Middle frontal gyrus (tissue), 1 donor: ENCODE measurements around the gene PTPRO.
A peak's percentile ranks its signal among the peaks of the same experiment; 100 is the strongest.

Experiments used
- DNase-seq: peaks from one replicate; pipeline ENCODE4 v3.0.0-alpha.2; 2015; ENCODE audit warnings: low spot score; ENCODE audit errors: extremely low spot score

Gene PTPRO

DNA sequence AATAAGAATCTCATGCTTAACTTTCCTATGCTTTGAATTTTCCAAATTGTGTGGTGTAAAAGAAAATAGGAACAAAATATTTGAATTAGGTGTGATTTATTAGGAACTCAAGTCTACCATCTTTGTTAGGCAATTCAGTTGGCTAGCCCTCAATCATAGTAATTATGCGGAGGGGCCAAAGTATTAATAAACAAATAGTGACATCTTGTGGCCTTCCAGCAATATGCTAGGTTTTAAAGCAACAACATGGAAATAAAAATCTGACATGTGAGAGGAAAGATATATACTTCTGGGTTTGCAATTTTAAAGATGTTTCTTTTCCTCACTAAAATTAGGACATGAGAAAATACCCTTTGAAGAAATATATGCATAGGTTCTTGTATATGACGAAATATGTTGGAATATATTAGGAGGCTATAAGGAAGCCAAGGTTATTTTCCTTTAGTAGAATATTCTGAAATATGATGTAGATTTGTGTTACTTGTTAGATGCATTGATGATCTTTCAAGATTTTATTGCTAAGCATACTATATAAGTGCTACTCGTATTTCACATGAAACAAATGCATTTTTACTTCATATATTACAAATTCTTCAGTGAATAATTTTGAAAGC, 200.4 kb downstream of the PTPRO start:
- DNase-seq = no peak

DNA sequence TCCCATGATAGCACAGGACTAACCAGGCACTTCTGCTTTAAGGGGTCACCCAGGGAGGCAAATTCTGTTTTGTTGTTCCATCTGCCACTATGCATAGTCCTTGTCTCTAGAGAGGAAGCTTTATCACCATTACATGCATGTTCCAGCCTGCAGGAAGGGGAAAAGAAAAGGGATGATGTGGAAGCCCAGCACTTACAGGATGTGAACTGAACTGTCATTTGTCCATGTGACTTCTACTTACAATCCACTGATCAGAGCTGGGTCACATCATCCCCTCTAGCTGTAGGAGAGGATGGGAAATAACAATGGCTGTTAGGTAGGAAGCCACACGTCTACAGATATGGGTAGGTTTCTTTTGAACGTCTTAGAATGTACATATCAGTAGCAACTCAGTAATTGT, 203.1 kb downstream of the PTPRO start:
- no peak for DNase-seq

DNA sequence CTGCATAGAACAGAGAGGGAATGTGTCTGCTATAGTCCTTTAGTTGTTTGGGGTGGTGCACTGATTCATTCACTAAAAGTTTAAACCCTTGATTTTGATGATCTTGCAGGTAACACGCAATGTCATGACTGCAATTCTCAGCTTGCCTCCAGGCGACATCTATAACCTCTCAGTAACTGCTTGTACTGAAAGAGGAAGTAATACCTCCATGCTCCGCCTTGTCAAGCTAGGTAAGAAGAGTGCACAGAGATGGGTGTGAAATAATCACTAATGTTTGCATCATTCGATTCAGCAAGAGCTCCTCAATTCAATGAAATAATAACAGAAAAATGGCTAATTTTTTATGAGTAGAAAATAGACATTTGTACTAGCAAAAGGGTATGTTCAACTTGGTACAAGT, 203.7 kb downstream of the PTPRO start:
- DNase-seq = no peak

DNA sequence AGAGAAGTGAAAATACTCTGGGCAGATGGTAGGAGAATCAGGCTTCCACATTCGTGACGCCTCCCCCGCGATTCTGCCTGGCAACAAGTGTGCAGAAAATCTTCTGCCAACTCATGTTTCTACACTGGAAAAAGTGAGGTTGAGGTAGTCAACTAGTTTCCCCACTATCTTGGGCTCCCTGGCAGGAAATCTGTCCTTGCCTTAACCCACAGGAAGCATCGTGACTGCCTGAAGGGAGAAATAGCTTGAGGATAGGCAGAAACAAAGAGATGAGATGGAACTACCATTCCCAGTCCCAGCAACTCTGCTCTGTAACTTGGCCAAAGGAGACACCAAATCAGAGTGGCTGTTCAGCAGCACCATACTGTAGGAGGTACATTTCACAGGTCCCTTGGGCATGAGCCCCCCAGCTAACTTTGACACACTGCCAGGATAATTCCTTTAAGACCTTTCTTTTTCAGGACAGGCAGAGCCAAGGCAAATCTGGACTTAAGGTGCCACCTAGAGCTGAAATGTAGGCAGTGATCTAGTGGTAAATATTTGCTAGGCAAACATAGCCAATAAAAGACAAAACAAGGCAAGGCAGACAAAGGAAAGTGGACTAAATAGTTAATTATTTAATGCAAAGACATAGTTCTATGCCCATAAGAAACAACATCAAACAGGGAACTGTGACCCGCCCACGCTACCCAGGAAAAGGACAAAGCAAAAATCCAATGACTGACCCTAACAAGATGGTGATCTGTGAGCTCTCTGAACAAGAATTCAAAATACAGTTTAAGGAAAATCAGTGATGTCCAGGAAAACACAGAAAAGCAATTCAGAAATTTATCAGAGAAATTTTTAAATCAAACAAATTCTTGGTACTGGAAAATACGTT, 205.1 kb downstream of the PTPRO start:
- DNase-seq = peak; percentile 55

DNA sequence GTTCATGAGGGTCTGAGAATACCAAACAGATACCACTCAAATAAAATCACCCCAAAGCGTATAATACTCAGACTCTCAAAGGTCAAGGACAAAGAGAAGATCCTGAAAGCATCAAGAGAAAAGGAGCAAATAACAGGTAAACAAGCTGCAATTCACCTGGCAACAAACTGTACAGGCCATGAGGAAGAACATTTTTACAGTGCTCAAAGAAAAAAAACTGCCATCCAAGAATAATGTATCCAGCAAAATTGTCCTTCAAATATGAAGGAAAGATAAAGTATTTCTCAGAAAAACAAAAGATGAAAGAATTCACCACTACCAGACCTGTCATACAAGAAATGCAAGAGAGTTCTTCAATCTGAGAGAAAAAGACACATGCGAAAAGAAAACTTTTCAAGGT, 206.4 kb downstream of the PTPRO start:
- no peak for DNase-seq

DNA sequence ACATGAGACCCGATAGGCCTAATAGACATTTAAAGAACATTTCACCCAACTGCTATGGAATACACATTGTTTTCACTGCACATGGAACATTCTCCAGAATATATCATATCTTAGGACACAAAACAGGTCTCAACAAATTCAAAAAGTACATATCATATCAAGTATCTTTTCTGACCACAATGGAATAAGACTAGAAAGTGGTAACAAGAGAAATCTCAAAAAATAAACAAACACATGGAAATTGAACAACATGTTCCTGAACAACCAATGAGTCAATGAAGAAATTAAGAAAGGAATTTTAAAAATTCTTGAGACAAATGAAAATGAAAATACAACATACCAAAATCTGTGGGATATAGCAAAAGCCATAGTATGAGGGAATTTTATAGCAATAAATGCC, 208.1 kb downstream of the PTPRO start:
- no peak for DNase-seq

DNA sequence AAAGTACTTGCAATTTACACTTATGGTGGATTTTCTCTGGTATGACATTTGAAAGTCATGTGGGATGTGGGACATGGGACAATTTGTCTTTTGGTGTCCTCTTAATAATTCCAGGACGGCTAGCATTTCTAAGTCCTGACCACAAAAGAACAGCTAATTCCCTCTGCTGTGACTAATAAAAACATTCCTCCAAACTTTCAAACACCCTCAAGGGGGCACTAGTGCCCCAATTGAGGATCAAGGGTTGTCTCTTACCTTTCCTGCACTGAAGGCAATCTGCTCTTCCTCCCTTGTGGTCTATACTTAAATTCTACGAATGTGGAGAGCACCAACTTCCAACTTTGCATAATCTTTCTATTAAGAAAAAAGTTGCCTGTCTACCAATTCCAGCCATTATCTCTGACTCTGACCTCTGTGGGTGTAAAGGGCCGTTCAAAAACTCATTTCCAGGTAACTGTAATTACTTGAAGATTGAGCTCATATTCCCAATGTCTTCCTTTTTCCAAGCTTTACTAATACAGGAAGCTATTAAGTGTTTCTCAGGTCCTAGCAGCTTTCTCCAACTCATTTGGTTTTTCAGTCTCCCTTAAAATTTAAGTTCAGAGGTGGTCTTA, 210.2 kb downstream of the PTPRO start:
- DNase-seq = no peak

DNA sequence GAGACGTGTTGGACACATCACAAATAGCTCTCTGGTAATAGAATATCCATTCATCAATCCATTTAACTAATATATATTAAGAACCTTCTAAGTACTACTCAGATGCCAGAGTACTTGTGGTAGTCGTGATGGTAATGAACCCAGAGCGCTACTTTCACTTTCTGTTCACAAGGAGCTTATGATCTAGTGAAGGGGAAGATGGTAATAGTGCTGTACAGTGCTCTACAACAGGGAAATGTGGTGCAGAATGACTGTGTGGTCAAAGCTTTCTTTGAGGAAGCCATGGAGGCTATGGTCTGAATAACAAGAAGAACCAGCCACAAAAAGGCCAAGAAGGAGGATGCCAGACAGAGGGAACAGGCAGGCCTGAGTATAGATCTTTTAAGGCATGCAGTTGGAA, 212.0 kb downstream of the PTPRO start:
- DNase-seq = no peak

DNA sequence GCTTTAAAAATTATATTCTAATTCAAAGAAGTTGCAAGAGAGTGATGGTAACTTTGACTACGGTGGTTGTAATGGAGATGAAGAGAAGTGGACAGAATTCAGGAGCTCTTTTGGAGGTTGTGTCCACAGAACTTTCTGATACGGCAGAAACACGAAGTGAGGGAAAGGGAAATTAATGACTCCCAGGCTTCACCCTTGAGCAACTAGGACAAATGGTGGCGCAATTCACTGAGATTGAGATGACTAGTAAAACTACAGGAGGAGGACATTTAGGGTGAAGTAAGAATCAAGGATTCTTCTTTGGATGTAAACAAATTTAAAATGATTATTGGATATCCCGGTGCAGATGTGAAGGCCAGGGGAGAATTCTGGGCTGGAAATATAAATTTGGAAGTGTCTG, 212.6 kb downstream of the PTPRO start:
- no peak for DNase-seq

DNA sequence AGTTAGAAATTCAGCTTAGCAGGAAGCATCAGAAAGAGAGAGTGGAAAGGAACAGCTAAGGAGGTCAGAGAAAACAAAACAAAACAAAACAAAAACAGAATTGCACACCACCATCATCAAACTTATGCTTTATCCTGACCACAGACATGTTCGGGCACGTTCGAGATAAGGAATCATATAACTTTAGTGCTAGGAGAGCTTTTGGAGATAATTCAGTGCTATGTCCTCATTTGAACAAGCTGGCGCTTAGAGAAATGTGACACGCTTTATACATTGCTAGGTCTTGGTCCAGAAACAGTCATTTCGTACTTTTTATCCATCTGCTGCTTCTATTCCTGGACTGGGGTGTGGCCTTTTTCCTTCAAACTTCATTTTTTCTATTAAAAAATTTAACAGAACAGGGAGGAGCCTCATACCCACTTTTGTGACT, 213.1 kb downstream of the PTPRO start:
- DNase-seq = no peak

DNA sequence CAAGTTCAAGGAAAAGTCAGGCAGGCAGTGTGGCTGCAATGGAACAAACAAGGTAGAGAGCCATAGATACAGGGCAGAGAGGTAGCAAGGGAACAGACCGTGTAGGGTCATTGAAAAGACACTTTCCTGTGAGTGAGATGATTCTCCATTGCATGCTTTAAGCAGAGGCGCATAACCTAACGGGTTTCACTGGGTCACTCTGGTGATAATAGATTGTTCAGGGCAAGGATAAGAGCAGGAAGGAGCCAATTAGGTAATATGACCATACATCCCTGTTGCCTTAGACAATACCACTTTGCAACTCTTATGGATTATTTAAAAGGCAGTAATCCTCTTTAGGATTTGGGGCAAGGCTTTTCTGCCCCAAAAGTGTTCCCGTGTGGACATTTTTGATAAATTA, 214.1 kb downstream of the PTPRO start:
- DNase-seq = no peak

DNA sequence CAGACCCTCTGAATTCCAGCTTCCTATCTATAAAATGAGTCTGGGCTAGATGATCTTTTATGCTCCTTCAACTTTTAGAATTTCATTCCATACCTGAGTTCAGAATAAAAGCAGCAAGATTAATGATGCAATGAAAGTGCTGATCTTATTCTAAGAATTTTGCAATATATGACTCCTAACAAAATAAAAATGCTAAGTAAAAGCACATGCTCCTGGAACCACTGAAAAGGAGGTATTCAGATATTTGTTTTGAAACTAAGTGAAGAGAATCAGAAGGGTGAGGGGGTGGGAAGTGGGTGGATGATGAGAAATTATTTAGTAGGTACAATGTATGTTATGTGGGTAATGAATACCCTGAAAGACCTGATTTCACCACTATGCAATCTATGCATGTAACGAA, 216.6 kb downstream of the PTPRO start:
- no peak for DNase-seq

DNA sequence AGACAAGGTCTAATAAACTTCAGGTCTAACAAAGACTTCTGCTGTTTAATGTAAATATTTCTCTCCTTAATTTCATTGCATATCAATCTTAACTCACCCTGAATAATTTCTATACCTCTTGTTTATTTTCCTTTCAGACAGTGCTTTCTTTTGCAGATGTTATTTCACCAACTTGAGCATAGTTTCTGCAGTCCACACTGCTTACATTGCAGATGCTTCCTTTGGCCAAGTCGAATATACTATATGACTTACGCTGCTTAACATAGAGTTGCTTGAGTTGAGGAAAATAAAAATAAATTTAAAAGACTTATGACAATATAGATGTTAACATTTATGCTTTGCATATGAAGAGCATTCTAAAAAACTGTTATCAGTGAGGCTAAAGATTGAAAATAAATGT, 217.7 kb downstream of the PTPRO start:
- DNase-seq = no peak

DNA sequence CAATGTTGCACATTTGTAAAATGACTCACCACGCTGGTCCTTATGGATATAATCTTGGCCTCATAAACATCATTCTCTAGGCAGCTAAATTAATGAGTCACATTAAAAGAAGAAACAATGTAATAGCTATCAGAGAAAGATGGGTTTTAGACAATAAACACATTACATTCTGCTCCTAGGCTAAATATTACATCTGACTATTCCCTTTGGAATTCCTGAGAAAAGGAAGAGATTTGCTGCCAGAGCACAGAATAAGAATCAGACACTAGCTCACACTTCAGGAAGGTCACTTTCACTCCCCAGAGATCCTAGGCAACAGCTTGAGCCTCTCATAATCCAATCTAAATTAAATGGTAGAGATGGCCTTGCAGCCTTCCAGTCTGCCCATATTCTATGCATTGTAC, 218.2 kb downstream of the PTPRO start:
- no peak for DNase-seq

DNA sequence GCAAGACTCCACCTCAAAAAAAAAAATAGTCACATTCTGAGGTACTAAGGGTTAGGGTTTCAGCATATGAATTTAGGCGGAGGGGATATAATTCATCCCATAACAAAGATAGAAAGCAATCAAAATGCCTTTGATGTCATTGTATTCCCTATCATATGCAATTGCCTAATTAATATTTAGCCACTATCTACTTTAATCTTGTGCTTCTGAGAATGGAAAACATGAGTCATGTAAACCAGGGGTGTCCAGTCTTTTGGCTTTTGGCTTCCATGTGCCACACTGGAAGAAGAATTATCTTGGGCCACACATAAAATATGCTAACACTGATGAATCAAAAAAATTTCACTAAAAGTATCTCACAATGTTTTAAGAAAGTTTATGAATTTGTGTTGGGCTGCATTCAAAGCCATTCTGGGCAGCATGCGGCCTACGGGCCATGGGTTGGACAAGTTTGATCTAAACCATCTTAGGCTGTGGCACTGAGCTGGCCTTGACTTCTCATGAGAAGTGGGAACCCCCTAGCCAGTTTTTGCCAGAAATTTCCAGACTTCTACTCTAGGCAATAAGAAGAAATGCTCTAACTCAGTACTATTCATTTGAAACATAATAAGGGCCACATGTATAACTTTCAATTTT, 219.8 kb downstream of the PTPRO start:
- DNase-seq = no peak

DNA sequence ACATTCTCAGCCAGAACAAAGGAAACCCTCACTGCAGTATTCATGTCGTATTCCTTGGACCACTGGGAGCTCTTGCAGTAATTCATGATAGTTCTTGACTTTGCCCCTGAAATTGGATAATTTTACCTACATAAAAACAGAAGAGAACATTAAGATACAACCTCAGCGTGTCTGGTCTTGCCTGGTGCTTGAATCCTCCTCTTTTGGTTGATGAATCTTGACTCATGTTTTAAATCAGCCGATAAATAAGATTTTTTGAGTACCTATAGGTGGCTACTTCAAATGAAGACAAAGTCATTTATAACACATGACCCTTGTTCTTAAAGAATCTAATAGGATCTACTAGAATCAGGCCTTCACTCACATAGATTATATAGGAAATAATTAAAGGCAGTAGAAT, 221.0 kb downstream of the PTPRO start:
- no peak for DNase-seq

DNA sequence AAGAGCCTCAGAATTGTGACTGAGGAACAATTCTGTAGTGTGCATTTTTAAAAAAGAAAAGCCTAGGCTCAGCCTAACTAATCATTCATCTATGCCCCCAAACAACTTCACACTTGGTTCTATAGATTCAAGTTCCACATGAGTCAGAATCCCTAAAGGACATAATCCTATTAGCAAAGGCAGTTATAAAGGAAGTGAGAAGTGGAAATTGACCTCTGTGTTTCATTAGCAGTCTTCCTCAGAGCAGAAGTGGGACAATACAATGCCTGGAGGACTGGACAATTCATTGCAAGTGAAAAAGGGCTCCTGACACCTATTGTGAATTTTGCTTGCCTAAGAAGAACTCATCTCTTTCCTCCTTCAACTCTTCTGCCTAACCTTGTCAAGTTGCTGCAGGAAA, 222.3 kb downstream of the PTPRO start:
- DNase-seq = no peak

DNA sequence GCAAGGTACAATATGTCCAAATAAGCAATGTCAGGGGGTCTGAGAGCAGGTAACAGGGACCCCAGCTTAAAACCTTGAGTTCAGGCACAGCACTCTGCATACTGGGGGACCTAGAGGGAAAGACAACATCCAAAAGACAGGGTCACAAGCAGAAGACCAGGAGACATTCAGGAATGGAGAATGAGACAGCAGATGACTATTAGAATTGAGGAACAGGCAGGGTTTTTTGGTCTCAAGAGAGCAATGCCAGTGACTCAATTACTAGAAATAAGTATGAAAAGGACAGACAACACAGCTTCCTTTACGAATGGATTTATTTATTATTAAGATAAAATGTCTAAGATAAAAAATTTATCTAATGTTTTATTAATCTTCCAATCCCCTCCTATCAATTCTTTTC, 223.0 kb downstream of the PTPRO start:
- no peak for DNase-seq

DNA sequence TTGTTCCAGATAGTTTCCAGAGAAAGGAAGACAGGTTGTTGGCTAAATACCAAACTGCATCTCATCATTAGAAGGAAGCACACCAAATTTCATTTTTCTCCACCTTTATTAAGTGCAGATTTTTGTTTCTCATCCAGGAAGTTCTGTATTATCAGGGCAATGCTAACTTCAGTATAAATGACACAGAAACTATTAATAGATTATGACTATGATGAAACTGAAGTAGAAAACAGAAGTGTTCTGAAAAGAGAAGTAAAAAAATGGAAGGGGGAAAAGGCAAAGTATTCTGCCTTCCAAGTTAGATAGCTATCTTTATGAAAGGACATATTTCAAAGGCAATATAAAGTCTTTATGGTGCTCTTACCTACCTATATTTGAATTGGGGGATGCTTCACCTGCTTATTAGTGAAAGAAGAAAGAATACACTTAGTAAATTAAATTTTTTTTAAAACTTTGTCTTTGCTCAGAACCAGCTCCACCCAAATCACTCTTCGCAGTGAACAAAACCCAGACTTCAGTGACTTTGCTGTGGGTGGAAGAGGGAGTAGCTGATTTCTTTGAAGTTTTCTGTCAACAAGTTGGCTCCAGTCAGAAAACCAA, 223.9 kb downstream of the PTPRO start:
- DNase-seq = no peak

DNA sequence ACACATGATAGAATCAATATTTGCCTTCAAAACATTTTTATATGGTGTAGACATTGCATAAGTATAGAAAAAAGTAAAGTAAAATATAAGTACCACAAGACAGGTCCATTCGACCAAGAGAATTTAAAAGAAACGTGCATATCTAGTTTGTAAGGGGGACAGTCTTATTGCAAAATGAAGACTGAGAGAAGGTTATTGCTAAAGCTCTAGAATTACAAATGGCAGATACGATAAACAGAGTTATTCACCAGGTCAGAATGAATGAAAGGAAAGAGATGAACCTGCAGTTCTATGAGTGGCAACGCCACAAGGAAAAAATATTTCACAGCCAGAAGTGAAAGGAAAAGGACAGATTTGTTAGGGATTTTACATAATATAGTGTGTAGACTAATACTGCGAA, 224.8 kb downstream of the PTPRO start:
- no peak for DNase-seq

DNA sequence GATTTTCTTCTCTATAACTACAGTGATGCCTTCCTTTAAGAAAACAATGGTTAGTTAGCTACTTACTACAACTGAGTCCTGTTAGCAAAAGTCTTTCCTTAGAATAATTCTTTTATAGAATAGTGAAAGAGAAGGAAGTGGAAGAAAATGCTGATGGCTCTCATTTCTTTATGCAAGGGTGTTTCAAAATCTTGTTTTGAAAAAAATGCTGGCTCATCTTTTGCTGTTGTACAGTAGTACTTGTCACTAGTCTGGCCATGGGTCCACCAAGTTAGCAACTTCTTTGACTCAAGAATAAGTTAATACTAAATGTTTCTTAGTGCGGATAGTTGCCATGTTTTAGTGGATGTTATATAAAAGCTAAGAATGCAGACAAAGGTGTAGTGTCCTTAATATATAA, 225.4 kb downstream of the PTPRO start:
- DNase-seq = no peak

DNA sequence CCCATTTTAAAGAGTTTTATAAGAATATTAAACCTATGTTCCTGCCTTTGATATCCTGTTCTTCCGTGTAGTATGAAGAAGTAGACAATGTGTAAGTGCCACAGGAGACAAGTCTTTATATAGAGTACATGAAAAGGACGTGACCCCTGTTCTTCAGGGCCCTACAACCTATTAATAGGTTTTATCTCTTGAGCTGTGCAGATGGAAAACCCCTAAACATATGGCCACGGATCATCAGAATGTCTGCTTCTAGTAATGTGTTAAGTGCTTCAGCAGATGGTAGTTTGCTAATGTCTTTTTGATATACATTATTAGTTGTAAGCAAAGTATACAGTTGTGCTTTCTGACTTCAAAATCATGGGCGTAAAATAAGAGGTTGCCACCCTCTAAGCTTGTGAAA, 228.5 kb downstream of the PTPRO start:
- no peak for DNase-seq
